ENCODE results near the gene SMIM5. TPM values are rescaled to one million over a fixed set of nuclear protein-coding genes. Genes with fewer than 3 reads are reported as not detected.

The SMIM5 gene
- total RNA-seq, 4 donors from 2014 or later = 0.66 to 1.9 TPM; not detected in 2

GRCh38 chr17:75639771-75640555 is 6.7 kb downstream of the SMIM5 start:
- no peak for TF ChIP-seq CTCF (IDR thresholded peaks at IDR 0.05; ENCODE audit: low read depth)

DNA sequence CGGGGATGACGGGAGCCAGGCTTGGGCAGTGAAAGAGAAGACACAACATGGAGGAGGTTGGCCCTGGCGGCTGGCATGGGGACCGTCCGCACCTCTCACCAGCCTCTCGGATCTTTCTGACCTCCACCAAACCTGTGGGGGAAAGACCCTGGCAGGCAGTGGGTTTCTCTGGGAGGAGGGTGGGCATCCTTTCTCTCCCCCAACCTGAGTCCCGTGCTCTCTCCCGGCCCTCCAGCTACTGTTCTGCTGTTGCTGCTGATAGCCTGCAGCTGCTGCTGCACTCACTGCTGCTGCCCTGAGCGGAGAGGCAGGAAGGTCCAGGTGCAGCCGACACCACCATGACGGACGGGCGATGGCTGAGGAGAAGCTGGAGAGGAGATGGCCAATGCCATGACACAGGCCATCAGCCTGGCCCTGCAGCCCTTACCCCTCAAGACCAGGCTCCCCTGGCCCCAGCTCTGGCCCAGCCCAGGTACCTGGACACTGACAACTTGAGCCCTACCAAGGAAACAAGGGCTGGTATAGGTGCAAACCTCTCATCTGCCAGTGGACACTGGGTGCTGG is 7.4 kb downstream of the SMIM5 start:
- TF ChIP-seq CTCF (IDR thresholded peaks at IDR 0.05; ENCODE audit: low read depth) = no peak

DNA sequence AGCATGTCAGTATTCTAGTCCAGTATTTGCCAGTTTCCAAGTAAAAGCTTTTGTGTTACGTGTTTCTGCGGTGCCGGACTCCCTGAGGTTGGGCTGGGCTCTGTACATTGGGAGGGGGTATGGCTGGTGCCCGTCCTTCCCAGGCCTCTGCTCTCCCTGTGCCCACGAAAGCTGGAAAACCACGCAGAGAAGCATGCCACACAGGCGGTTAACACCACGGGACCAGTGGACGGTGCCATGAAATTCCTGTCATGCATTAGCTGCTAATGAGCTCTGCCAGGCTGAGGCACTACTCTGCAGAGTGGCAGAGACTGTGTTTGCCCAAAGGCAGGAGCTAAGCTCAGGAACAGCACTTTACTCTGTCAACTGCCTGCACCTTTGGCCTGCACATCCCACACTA is 8.1 kb downstream of the SMIM5 start:
- no peak for TF ChIP-seq CTCF (IDR thresholded peaks at IDR 0.05; ENCODE audit: low read depth)

GRCh38 chr17:75642182-75642783 is 9.0 kb downstream of the SMIM5 start:
- no peak for TF ChIP-seq CTCF (IDR thresholded peaks at IDR 0.05; ENCODE audit: low read depth)

DNA sequence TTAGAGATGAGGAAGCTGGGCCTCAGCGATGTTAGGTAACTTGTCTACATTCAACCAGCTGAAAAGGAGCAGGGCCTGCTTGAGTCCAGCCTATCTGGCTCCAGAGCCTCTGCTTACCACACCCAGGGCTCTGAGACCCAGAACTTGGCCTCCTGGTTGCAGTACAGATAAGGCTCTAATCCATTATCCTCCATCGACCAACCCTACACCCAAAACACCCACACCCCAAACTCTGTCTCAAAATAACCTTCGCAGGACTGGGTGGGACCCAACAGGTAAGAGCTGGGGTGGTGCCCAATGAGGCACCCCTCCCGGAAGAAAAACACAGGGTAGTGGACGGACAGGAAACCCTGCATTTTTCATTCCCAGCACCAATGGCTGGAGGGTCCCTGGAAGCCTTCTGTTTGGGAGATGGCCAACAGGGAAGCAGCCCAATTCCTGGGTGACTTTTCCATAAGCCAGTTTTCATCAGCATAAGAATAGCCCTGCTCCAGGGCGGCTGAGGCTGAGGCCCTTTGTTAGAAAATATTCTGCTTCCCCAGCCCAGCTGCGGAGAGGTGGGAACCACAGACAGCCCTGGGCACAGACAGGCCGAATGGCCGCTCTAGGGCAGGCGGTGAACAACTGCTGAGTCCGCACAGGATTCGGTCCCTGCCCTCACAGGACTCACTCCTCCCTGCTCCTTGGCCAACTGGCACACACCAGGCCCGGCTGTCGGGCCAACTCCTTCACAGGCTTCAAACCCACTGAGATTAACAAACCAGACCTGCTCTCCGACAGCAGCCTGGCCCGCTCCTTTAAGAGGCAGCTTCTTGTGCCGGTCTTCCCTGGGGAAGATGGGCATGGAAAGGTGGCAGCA is 9.8 kb downstream of the SMIM5 start:
- TF ChIP-seq CTCF (IDR thresholded peaks at IDR 0.05; ENCODE audit: low read depth) = no peak

GRCh38 chr17:75643643-75644017 is 10.4 kb downstream of the SMIM5 start:
- no peak for TF ChIP-seq CTCF (IDR thresholded peaks at IDR 0.05; ENCODE audit: low read depth)

DNA sequence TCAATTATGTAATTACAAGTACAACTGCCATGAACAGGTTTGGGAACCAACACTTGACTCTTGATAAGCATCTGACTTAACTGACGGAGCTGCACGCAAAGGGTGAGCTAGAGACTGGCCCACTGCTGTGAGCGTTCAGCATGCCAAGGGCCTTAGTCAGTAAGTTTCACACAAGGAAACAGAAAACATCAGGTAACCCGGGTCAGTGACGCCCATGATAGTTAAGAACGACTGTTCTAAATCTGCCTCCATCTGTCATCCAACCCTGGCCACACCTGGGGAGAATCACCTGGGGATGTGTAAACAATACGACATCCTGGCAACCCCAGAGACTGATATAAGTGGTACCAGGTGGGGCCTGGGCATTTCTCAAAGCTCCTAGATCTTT is 12.3 kb downstream of the SMIM5 start:
- TF ChIP-seq CTCF (IDR thresholded peaks at IDR 0.05; ENCODE audit: low read depth) = no peak

Data from subcutaneous adipose tissue (tissue), 4 donors.